Neutrophil (primary cell): Measurements from ENCODE around the gene STUM.

ENCODE experiments used
- H3K27ac ChIP-seq: fragments of 200-600 bp; sonication (generic); 2 replicates; pipeline ENCODE4 v1.5.1; 2016; ENCODE audit warnings: mild to moderate bottlenecking, moderate library complexity
- H3K27me3 ChIP-seq: fragments of 200-600 bp; sonication (generic); 2 replicates; pipeline ENCODE4 v1.6.0; 2016; ENCODE audit warnings: mild to moderate bottlenecking
- H3K36me3 ChIP-seq: fragments of 200-600 bp; sonication (generic); 2 replicates; pipeline ENCODE4 v1.5.1; 2017
- H3K4me1 ChIP-seq, 2 experiments: fragments of 200-600 bp in 1 of 2; sonication (generic) in 1 of 2; 1 replicate in 1 of 2; 2 replicates in 1 of 2; pipeline versions ENCODE4 v1.5.1 to v1.6.1; 2013 to 2016; ENCODE audit warnings: low read depth in 1 of 2, low read length in 1 of 2, mild to moderate bottlenecking in 1 of 2, moderate library complexity in 1 of 2; ENCODE audit not compliant: control insufficient read depth in 1 of 2, insufficient read depth in 1 of 2
- H3K4me3 ChIP-seq, 2 experiments: fragments of 200-600 bp in 1 of 2; sonication (generic) in 1 of 2; 1 replicate in 1 of 2; 2 replicates in 1 of 2; pipeline ENCODE4 v1.5.1; 2013 to 2016; ENCODE audit warnings: low read depth in 1 of 2, low read length in 1 of 2, mild to moderate bottlenecking in 1 of 2, moderate library complexity in 1 of 2
- H3K9me3 ChIP-seq: fragments of 200-600 bp; sonication (generic); 2 replicates; pipeline ENCODE4 v1.5.1; 2016
- TF ChIP-seq, protein P1 (sequence below): fragments of 200-600 bp; sonication (generic); IDR thresholded peaks from 2 replicates; pipeline ENCODE4 v1.5.1; 2016; ENCODE audit warnings: antibody characterized with exemption

STUM gene

DNA sequence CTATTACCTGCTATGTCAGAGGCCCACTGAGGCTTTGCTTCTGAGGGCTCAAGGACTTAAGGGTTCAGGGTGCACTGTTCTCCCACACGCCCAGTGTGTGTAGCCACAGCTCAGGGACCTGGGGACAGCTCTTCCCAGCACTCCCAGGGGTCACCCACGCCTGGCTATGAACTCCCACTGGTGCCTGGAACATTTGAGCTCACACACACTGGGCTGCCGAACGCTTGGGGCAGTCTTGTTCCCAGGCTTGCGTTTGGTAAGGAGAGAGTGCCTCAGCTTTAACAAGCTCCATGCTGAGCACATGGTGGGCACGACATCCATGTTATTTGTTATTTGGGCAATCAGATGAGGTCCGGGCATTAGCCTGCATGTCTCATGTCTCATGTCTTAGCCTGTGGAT lies 37.6 kb downstream of the STUM start:
- Histone ChIP-seq H3K27me3 (no peaks in the 10 kb centered on the region), H3K4me3 (no peak overlapping the region), H3K36me3 (no peaks in the 10 kb centered on the region), H3K4me1 (no peaks in the 10 kb centered on the region), H3K27ac (no peak overlapping the region), H3K9me3 (no peaks in the 10 kb centered on the region)
- TF ChIP-seq, protein P1, sequence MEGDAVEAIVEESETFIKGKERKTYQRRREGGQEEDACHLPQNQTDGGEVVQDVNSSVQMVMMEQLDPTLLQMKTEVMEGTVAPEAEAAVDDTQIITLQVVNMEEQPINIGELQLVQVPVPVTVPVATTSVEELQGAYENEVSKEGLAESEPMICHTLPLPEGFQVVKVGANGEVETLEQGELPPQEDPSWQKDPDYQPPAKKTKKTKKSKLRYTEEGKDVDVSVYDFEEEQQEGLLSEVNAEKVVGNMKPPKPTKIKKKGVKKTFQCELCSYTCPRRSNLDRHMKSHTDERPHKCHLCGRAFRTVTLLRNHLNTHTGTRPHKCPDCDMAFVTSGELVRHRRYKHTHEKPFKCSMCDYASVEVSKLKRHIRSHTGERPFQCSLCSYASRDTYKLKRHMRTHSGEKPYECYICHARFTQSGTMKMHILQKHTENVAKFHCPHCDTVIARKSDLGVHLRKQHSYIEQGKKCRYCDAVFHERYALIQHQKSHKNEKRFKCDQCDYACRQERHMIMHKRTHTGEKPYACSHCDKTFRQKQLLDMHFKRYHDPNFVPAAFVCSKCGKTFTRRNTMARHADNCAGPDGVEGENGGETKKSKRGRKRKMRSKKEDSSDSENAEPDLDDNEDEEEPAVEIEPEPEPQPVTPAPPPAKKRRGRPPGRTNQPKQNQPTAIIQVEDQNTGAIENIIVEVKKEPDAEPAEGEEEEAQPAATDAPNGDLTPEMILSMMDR, result no peak

DNA sequence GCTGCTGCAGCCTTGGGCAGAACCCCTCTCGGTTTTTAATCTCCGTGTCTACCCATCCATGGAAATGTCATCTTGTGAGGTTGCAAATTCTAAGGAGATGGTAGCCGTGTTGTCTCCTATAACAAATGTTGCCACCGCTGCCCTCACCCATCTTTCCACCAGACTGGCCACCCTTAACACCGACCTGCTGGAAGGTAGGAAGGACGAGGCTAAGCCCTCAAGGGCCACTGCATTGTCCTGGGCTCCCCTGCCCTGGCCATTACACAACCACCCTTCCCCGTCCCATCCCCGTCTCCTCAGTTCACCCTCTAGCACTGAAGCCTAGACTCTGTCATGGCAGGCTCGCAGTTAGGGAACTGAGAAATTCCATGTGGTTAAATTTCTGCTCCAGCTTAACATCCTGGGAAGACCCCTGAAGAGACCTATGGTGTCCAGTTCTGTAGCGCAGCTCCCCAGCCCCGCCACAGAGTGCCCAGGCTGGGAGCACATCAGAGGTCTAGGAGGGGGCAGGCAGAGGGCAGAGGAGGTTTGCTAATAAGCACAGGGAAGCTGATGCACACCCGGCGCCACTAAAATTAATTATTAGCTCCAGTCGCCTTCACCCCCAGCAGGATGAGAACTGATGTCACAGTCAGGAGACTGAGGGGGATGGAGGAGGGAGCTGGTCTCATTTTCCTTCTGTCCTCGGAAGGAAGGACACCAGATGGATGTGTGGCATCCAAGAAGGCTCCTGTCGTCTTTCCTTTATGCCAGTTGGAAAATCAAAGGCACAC lies 38.3 kb downstream of the STUM start:
- Histone ChIP-seq H3K4me1 (no peaks in the 10 kb centered on the region), H3K27ac (no peak overlapping the region), H3K27me3 (no peaks in the 10 kb centered on the region), H3K4me3 (no peak overlapping the region), H3K36me3 (no peaks in the 10 kb centered on the region), H3K9me3 (no peaks in the 10 kb centered on the region)
- TF ChIP-seq, protein P1, result no peak

GRCh38 chr1:226588484-226588883 lies 39.9 kb downstream of the STUM start:
- TF ChIP-seq, protein P1, result no peak
- H3K9me3 ChIP-seq, result no peaks in the 10 kb centered on the region
- no peak overlapping the region for H3K27ac ChIP-seq
- no peaks in the 10 kb centered on the region for H3K36me3 ChIP-seq
- no peaks in the 10 kb centered on the region for H3K4me1 ChIP-seq
- H3K4me3 ChIP-seq, result no peak overlapping the region
- no peaks in the 10 kb centered on the region for H3K27me3 ChIP-seq

- no peaks in the 10 kb centered on the region for H3K27me3 ChIP-seq
- no peaks in the 10 kb centered on the region for H3K9me3 ChIP-seq
- H3K4me3 ChIP-seq, result no peak overlapping the region
- no peak overlapping the region for H3K27ac ChIP-seq
- no peaks in the 10 kb centered on the region for H3K4me1 ChIP-seq
- H3K36me3 ChIP-seq, result no peaks in the 10 kb centered on the region
- TF ChIP-seq, protein P1, result no peak
Observed at GRCh38 chr1:226589008-226589733, 40.6 kb downstream of the STUM start.

DNA sequence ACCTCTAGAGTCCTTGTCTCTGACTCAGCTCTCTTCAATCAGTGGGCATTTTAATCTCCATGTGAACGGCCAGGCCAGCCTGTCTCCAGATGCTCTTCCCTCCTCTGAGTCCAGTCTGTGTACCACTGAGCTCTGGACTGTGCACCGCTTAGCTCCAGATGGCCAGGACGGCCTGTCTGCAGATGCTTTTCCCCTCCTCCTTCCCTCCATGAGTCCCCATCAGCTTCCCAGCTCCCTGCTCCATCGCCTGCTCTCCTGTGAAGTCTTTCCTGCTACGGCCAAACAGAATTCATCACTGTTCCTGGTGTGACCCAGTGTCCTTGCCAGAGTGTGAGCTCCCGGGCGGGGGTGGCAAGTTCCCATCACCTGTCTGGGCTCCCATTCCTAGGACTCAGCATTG lies 42.0 kb downstream of the STUM start:
- H3K4me1 ChIP-seq, result no peaks in the 10 kb centered on the region
- no peaks in the 10 kb centered on the region for H3K9me3 ChIP-seq
- TF ChIP-seq, protein P1, result no peak
- no peak overlapping the region for H3K27ac ChIP-seq
- H3K4me3 ChIP-seq, result no peak overlapping the region
- no peaks in the 10 kb centered on the region for H3K27me3 ChIP-seq
- no peaks in the 10 kb centered on the region for H3K36me3 ChIP-seq
